H54 (cell line): ENCODE results near the gene SMARCAL1.

Experiments
- DNase-seq: peaks from one replicate; pipeline ENCODE4 v3.0.0; 2011; ENCODE audit warnings: low spot score, mixed read lengths; ENCODE audit not compliant: insufficient read length
- FAIRE-seq: peaks from 3 replicates; lab custom pipeline; 2011; peaks lifted over from hg19 to GRCh38; lab: Jason Lieb, UNC
- POLR2A ChIP-seq: IDR thresholded peaks from 2 replicates; pipeline ENCODE4 v1.6.1; 2011; ENCODE audit warnings: low read depth, mild to moderate bottlenecking, low read length

Gene SMARCAL1

GRCh38 chr2:216408426-216409290 is 3.6 kb upstream of the SMARCAL1 start:
- FAIRE-seq, result no peak
- no peak for TF ChIP-seq POLR2A
- no peak for DNase-seq

GRCh38 chr2:216410550-216410949 is 1.7 kb upstream of the SMARCAL1 start:
- DNase-seq, result no peak
- TF ChIP-seq POLR2A, result no peak
- FAIRE-seq, result no peak

GRCh38 chr2:216413882-216414281 is 1.6 kb downstream of the SMARCAL1 start:
- DNase-seq (no peak), FAIRE-seq (no peak)
- TF ChIP-seq POLR2A, result no peak

DNA sequence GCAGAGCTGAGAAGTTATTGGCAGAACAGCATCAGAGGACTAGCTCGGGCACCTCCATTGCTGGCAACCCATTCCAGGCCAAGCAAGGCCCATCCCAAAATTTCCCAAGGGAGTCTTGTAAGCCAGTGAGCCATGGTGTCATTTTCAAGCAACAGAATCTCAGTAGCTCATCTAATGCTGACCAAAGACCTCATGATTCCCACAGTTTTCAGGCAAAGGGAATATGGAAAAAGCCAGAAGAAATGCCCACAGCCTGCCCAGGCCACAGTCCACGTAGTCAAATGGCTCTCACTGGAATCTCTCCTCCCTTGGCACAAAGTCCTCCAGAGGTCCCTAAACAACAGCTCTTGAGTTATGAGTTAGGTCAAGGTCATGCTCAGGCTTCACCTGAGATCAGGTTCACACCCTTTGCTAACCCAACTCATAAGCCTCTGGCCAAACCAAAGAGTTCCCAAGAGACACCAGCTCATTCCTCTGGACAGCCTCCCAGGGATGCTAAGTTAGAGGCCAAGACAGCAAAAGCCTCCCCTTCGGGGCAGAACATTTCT is 2.6 kb downstream of the SMARCAL1 start:
- TF ChIP-seq POLR2A, result no peak
- FAIRE-seq (no peak), DNase-seq (no peak)

GRCh38 chr2:216415541-216415940 is 3.3 kb downstream of the SMARCAL1 start:
- no peak for FAIRE-seq
- no peak for DNase-seq
- no peak for TF ChIP-seq POLR2A

DNA sequence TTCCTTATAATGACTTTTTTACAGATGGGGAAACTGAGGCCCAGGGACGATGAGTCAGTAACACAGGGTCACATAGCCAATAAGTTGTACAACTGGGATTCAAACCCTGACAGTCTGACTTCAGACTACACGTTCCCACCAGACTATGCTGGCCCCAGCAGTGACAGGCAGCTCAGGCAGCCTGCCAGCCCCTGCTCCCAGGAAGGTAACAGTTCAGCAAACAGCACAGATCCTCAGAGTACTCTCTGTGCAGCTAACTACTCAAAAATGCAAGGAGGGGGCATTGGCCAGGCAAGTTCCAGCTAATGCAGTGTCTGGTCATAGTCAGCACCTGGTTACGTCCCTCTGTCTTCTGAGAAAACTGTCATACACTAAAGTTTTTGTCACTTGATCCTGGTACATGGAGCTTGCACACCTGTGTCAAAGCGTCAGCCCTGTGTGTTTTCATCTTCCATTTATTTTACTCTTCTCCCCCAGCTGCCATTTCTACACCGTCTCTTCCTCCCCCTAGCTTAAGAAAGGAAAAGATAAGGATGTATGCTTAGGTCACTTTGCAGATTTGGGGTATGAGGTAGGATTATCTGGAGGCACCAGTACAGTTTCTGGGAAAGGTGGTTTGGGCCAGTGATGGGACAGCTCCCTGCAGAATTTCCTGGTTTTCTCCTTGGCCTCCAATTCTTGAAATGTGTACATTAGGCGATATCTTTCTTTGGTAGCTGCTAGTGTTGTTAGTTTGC is 4.5 kb downstream of the SMARCAL1 start:
- FAIRE-seq (no peak), DNase-seq (no peak)
- no peak for TF ChIP-seq POLR2A

DNA sequence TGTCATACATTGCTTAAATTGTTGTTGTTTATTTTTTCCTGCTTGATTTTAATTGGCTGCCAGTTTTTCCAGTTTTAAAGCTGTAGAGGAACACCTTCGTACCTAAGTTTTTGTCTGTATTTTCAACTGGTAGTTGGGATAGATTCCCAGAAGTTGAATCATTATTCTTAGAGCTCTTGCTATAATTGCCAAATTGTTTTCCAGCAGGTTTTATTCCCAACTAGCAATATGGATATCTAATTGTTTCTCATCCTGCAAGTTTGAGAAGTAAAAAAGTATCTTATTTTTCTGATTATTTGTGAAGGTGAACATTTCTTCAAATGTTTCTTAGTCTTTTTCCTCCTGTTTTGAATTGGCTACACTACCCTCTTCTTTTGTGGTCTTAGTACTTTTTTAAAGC is 6.7 kb downstream of the SMARCAL1 start:
- DNase-seq, result no peak
- no peak for TF ChIP-seq POLR2A
- no peak for FAIRE-seq

- no peak for TF ChIP-seq POLR2A
- FAIRE-seq (no peak), DNase-seq (no peak)
These were observed 8.2 kb downstream of the SMARCAL1 start for GRCh38 chr2:216420367-216421101.

- no peak for FAIRE-seq
- DNase-seq, result no peak
These were observed 10.8 kb downstream of the SMARCAL1 start for GRCh38 chr2:216423071-216423470.

DNA sequence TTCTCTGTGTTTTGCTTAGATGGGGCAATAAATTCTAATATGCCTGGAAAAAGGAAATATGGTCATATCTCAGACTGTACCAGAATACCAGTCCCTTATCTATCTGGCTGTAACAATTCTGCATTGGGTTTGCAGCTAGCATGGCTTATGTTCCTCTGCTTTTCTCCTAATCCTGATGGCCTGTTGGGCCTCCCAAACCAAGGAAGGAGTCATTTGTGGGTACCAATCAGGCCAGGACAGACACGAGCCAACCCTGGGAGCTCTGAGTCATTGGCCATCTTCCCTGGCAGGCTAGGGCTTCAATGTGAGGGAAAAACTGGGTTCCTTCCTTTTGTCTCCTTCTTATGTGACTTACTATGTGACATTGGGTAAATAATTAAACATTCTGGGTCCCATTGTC is 12.0 kb downstream of the SMARCAL1 start:
- FAIRE-seq (no peak), DNase-seq (no peak)

More at GRCh38 chr2:216423071-216423470, 10.8 kb downstream of the SMARCAL1 start:
- TF ChIP-seq POLR2A, result no peak

GRCh38 chr2:216425008-216425787 is 12.9 kb downstream of the SMARCAL1 start:
- no peak for DNase-seq
- no peak for FAIRE-seq
- no peak for TF ChIP-seq POLR2A

More for the DNA sequence above, 12.0 kb downstream of the SMARCAL1 start:
- TF ChIP-seq POLR2A, result no peak

DNA sequence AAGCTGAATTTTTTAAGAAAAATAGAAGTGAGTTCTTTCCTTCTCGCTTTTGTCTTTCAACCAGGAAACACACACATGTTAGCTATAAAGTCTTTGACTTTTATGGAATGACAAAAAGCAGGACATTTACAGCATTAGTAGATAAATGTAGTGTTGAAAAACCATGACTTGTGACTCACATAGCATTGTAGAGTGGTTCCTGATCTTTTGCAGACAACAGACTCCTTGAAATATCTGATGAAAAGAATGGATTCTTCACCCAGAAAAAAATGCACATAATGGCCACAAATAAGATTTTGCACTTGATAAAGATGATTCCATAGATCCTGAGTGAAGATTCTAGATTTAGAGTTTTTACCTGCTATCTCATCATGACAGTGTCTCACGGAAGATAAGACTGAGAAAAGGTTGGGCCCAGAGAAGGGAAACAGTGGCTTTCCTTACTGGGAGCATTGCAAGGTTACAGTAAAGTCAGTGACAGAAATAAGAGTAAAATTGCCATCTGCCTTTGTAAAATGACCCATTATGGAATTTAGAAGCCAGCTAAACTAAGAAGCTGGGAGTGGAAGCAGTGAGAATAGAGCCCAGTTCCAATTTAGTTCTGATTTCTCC is 14.0 kb downstream of the SMARCAL1 start:
- DNase-seq (no peak), FAIRE-seq (no peak)

GRCh38 chr2:216426938-216427337 is 14.7 kb downstream of the SMARCAL1 start:
- DNase-seq (peak; percentile 26), FAIRE-seq (peak; percentile 41)
- no peak for TF ChIP-seq POLR2A

More for the DNA sequence above, 14.0 kb downstream of the SMARCAL1 start:
- TF ChIP-seq POLR2A, result no peak
